ENCODE data around the gene CISH. TPM values are rescaled to one million over a fixed set of nuclear protein-coding genes. Genes with fewer than 3 reads are reported as not detected.
A peak's percentile ranks its signal among the peaks of the same experiment; 100 is the strongest.

The CISH gene
- total RNA-seq, 1 experiment from 2014 or later: 0.46 TPM

DNA sequence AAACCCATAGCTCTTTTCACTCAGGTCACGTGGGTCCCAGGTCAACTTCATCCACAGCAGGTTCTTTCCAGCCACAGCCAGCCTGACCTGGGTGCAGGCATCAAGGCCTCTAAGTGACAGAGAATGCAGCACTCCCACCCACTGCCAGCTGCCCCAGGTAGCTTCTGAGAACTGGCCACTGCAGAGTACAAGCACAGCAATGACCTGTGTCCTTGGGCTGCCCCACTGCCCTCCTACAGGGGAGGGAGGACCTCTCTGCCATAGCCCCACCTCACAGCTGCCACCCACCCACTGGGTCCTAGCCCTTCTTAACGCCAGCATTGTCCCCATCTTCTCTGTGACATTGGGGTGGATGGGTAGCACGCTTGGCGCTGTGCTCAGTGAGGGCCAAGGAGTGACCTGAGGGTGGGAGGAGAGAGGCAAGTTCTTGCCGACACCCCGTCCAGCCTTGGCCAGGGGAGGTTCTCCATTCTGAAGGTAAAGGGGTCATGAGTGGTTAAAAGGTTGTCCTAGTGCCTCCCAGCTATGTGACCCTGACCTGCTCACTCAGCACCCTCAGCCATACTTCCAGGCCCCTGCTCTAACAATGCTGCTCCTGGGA lies 12.4 kb downstream of the CISH start:
- DNase-seq (ENCODE audit: low read depth): no peak

DNA sequence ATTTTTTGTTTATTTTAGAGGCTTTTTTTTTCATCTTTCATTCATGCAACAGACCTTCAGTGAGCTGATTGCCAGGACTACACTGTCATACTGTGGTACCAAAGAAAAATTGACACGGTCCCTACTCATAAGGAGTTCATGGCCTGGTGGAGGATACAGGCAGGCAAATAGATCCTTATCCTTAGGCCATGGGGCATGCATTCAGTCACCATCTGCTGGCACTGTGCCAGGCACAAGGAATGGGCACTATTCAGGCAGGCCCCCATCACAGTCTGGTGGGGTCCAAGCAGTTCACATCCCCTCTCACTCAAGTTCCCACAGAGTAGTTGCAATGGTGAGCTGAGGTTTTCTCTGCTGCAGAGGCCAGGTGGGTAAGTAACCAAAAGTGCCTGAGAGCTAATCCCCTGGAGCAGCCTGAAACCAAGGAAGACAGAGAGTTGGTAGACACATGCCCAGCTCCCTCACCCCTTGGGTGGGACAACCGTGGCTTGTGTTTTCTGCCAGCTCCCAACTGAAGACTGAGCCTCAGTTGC lies 17.3 kb downstream of the CISH start:
- DNase-seq (ENCODE audit: low read depth): no peak

DNA sequence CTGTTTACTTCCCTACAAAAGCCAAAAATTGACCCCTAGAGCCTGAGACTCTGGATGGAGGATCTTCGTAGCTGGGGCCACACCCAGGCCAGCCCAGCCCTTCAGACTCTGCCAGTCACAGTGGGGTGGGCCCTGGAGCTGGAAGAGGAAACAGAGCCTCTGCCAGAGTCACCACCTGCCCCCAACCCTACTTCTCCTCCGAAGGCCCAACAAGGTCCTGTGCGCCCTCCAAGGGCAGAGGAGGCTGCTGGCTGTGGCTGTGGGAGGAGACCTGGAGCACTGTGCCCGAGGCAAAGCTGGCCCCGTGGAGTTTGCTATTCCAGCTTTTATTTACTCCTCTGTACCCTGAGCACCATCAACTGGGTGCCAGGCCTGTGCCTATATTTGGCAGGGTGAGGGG lies 19.0 kb downstream of the CISH start:
- DNase-seq (ENCODE audit: low read depth): no peak

DNA sequence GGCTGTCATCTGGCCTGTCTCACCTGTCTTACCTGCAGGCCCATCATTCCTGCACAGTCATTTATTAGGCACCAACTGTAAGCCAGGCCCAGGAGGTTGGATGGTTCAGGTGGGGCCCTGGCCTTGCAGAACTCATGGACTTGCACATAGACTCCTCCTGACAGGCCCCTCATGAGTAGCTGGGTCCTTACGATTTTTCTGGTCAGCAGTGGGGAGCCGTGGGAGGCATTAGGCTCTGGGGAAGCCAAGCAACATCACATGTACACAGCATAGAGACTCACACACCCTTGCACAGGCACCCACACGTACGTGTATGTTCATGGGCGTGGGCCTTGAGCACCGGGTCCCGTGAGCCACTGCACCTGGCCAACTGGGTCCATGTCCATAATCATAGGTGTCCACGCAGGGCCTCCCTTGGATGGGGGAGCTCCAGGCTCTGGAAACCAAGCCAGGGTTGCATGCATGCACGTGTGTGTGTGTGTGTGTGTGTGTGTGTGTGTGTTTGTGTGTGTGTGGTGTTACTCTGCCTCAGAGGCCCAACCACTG lies 20.3 kb downstream of the CISH start:
- DNase-seq (ENCODE audit: low read depth): no peak

DNA sequence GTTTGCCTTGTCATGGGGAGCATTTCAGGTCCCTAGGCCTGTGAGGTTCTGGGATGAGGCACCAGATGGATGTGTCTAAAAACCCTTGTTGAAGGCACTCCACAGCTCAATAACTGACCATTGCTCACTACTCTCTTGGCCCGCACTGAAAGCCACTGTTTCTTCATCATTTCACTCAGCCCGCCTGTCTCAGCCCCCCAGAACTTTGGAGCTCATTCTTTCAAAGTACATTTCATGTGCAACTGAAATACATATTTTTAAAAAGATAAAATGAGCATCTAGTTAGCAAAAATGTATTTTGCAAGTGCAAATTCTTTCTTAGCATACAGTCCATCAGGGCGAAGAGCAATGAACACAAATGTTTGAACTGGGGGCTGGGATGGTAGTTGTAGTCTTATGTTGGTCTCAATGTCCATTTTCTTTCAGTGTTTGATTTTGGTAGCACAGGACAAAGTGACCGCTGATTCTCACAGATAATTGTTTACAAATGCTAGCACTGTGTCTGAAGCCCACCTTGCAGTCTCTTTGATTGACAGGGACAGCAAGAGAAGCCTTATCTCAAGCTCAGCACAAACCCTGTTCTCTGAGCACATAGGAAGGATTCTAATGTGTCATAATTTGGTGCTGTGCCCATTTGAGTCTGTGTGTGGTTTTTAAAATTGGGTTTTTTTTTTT lies 22.7 kb downstream of the CISH start:
- DNase-seq (ENCODE audit: low read depth): no peak

DNA sequence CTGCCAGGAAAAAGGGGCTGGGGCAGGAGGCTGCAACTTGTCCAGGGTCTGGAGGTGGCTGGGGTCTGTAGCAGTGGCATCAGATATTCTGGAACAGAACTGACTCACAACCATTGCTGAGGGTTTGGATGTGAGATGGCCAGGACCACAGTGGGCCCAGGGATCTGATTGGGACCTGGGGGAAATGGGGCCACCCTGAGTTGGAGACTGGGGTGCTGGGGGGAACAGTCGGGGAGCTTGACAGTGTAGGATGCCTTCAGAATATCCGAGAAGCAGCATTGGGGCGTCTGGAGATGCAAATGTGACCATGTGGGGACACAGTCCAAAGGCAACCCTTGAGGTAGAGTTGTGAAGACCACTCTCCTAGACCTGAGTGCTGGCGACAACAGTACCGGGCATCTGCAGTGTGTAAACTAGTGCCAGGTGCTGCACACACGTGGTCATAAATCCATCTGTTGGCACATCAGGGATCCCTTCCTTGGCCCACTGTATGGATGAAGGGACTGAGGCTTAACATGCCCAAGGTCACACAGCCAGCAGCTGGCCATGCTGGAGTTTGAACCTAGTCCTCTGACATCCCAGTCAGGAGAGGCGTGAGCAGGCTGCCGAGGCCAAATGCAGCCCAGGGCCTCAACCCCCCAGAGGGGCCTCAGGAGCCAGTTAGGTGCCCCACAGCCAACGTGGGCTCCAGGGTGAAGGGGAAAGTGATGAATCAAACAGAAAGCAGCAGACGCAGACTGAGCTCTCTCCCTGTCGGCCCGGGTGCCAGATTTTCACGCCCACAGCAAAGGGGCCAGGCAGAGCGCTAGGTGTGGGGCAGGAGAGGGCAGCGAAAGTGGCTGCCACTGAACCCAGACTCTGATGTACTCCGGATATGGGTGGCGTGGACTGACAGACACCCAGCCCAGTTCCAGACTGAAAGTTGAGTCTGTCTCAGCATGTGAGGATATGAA lies 23.5 kb downstream of the CISH start:
- DNase-seq (ENCODE audit: low read depth): no peak

DNA sequence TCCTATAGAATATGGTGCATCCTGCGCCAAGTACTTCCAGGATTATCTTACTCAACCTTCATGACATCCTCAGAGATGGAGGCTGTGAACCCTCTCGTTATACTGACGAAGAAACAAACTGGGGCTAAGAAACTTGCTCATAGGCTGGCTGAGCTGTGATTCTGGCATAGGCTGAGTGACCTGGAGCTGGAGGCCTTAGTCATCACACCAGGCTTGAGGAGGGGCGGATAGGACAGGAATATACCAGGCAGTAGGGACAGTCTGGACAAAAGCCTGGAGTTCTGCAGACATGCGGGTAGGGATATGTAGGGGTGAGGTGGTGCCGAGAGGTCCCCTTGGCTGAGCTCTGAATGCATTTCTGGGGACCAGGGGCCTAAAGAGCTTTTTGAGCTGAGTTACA lies 24.2 kb downstream of the CISH start:
- no peak for DNase-seq (ENCODE audit: low read depth)

DNA sequence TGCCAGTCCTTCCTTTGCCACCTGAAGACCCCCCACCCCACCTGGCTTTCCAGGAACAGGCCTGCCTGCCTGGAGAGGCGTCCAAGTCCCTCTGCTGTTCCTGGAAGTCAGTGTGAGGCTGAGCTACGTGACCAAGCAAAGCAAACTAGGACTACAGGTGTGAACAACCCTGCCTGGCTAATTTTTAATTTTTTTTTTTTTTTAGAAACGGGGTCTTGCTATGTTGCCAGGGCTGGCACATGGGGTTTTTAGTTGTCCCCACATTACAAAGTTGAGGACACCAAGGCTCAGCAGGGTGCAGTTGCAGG lies 24.9 kb downstream of the CISH start:
- DNase-seq (ENCODE audit: low read depth): no peak

DNA sequence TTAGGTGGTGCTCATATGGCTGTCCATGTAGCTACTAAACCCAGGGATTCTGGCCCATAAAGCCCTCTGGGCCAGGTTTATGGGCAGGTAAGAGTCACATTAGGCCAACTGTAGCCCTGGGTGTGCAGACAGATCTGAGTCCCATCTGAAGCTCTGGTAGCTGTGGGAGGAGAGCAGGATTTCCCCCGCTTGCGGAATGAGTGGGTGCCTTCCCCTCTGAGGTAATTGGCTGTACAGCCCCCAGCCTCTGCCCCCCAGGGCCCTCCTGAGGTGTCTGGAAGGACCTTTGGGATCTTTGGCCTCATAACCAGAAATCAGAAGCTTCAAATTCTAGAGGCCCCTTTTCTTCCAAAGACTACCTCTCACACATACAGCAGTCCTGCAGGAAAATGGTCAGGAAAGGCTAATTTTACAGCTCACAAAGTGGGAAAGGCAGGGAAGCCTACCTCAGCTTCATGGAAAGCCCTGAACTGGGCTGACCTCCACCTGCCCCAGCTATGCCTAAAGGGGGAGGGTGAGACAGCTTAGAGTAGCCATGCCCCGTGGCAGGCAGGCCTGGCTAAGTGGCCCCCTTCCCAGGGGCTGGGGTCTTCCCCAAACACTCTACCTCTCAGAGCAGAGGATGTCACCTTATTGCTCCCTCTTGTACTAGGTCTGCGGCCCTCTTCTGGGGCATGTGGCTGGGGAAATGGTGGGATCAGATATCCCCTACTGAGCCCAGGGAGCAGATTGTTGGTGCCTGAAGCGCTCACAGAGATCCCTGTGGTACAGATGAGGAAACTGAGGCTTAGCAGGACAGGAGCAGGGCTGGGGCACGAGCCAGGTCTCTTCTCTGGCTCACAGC lies 25.4 kb downstream of the CISH start:
- no peak for DNase-seq (ENCODE audit: low read depth)

DNA sequence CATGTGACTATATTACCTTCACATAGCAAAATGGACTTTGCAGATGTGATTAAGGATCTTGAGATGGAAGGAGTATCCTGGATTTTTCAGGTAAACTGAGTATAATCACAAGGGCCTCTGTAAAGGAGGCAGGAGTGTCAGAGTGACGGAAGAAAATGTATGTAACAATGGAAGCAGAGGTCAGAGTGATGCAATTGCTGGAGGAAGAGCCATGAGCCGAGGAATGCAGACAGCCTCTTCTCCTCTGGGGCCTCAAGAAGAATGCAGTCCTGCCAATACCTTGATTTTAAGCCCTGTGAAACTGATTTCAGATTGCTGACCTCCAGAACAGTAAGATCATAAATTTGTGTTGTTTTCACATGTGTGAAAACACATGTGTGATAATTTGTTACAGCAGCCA lies 27.2 kb downstream of the CISH start:
- no peak for DNase-seq (ENCODE audit: low read depth)

DNA sequence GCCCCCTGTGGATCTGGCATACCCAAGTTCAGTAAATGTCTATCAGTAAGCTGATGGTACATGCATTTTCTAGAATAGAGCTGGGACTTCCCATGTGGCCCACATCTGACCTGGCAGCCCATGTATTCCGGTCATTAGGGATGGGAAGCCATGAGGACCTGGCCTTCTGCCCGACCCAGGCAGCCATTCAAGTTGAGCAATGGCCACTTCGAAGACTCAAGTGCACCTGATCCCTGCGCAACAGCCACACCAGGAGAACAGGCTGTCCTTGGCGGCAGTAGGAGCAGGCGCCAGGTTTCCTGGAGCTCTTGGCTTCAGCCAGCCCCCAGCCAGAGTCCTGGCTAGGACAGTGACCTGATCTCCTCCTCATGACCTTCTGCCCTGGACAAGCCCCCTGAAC lies 27.7 kb downstream of the CISH start:
- no peak for DNase-seq (ENCODE audit: low read depth)

DNA sequence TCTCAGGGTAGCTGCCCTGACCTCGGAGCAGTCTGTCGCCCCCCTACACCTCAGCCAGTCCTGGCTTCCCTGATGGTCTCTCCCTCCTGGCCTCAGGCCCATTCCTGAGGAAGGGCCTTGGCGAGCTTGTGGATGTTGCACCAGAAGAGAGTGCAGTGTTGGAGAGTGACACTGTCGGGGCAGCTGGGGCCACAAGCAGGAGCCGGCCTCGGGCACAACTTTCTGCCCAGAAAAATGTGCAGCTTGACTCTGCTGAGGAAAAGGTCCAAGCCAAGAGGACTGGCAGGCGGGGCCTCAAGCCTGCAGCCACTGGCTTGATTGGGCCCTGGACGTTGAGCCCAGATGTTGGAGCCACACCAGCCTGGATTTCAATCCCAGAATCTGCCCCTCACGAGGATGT lies 29.5 kb downstream of the CISH start:
- no peak for DNase-seq (ENCODE audit: low read depth)

DNA sequence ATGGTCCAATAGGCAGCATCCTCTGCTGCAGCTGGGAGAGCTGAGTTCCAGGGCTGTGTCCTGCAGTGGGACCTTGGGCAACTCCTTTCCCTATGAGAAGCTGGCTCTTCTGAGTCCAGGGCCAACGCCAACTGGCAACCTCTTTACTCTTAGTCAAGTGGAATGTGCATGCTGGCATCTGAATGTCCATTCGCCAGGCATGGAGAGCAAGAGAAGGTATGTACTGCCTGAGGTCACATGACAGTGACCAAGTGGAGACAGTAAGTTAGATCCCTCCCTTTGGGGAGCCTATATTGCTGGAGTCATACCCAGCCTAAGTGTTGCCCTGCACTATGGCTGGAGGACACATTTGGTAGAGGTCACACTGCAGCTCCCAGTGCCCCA lies 30.1 kb downstream of the CISH start:
- DNase-seq (ENCODE audit: low read depth): no peak

DNA sequence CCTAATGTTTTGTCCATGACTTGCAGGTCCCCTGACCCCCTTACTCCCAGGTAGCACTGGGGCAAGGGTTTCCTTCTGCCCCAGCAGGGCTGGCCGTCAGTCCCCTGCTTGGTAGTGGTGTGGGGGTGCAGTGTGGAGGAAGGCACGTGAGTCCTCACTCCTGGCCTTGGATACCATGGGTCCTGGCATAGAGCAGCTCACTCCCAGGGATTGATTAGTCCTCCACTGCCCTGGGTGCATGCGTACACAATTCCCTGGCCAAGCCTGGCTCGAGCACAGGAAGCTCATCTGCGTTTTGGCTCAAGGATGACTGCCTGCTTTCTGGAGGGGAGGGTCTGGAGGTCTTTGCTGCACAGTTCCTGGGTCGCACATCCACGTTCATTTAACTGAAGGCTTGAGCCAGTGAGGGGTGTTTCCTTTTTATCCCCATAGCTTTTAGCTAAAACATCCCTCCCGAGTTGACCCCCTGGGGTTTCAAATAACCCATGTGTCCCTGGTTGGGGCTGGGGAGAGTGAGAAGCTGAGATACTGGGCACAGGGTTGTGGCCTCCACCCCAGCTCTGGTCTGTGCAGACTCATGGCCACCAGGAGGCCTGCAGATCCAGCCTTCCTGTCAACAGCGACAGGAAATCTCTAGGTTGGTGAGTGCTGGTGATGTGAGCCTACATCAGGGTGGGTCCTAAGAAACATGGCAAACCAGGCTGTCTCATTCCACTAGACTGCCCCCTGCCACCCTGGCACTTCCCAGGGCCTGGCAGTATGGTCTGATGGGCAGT lies 30.7 kb downstream of the CISH start:
- no peak for DNase-seq (ENCODE audit: low read depth)

DNA sequence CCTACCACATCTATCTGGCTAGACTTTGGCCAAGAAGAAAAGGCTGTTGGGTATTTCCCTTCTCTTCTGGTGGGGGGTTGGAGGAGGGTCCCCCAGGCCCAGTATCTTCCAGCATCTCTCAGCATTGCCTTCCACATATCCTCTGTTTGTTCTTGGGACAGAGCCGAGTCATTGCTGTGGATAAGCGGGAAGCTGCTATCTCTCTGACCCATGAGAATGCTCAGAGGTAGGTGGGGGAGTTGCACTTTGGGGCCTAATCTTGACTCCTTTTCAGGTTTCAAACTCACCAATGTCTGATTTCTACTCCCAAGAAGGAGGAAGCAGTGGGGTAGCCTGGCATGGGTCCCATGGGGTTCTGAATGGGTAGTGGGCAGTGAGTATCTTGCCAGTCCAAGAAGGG lies 34.2 kb downstream of the CISH start:
- no peak for DNase-seq (ENCODE audit: low read depth)

DNA sequence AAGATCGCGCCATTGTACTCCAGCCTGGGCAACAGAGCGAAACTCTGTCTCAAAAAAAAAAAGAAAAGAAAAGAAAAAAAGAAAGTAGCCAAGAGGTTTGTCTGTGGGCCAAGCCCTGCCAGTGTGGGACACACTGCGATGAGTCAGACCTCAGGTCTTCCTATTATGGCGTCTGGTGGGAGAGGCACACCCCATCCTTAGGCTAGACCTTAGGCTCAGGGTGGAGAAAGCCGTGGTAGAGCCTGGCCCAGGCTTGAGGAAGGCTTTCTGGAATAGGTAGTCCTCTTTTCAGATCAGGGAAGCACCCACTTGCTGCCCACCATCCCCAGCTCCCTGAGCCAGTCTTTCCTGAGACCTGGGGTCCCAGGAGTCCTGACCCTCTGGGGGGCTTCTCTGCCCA lies 36.2 kb downstream of the CISH start:
- peak; percentile 46 for DNase-seq (ENCODE audit: low read depth)

DNA sequence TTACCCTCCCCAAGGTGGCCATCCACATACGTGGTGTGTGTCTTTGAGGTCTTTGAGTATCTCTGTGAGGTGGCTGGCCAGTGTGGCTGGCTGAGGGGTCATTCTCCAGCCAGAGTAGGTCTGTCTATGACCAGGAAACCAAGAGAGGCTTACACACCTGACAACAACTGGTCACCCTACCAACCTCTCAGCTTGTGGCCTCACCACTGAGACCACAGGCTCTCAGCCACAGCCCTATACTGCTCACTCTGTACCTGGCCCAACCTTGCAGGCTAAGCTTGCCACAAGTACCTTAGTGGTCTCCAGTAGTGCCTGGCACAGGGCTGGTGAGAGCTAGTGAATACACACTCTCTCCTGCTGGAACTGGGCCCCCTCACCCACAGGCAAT lies 37.1 kb downstream of the CISH start:
- DNase-seq (ENCODE audit: low read depth): no peak

DNA sequence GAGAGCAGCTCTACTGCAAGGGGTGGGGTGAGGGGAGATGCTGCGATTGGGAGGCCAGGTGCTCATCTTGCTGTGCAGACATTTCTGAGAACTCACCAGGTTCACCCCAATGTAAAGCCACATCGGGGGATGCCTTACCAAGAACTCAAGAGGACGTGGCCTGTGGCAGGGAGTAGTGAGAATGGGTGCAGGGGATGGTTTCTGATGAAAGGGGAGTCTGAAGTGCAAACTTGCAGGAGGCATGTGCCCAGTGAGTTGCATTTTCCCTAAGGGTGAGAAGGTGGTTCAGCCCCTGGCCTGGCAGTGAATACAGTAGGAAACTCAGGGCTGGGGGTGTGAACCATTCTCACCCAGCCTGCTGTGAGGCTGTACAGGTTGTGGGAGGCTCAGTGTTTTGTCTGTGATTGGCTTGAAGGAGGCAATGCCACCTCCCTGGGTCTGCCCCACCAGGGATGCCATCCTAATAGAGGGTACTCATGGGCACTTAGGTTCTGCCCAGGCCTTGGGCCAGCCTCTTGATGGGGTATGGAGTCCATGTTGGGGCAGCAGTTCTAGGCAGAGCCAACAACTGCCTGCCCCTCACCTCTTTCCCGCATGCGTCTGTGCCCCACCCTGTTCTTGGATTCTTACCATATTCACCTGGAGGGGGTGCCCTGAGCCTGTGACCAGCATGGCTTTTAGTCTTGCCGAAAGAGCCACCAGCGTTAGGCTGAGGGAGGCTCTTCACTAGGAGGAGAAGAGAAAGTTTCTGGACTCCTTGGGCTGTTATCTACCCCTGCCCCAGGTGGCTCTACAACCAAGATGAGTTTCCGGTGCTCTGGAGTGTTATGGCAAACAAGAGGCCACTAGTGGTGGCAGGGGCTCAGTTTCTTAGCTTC lies 37.8 kb downstream of the CISH start:
- no peak for DNase-seq (ENCODE audit: low read depth)

DNA sequence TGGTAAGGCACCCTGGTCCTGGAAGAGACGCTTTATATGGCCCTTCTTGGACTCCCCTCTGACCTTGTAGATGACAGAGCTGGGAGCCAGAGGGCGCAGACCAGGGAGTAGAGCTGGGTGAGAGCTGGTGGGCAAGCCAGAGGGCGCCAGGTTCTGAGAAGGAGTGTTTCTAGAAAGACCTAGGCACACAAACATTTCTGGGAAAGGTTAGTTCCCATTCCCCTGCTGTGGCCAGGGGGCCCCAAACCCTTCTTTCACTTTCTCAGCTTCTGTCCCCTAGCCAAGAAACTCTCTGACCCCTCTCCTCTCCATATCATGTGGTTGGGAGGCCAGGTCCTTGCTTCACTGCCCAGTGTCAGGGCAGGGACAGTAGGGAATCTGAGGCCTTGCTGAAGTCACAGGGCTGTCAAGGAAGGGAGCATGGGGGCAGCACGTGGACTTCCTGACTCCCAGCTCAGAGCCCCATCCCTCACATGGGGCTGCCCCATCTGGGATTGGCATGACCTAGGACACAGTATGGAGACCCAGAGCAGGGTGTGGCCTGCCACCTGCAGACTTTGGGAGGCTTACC lies 38.7 kb downstream of the CISH start:
- no peak for DNase-seq (ENCODE audit: low read depth)
